Measurements from ENCODE around the gene PDZD4.

Gene PDZD4

GRCh38 chrX:153812220-153812619 lies 18.1 kb downstream of the PDZD4 start:
- Histone ChIP-seq H3K4me2 (ENCODE audit: low read length) (no peak overlapping the region), H3K27ac (no peak overlapping the region), H3K4me1 (no peaks in the 10 kb centered on the region), H3K79me2 (no peaks in the 10 kb centered on the region), H3K4me3 (ENCODE audit: low read depth, low read length) (no peak overlapping the region), H3K9me3 (ENCODE audit: control insufficient read depth, low read length) (no peaks in the 10 kb centered on the region), H3K36me3 (ENCODE audit: control insufficient read depth, insufficient read depth, low read length) (no peaks in the 10 kb centered on the region), H3K27me3 (ENCODE audit: control insufficient read depth, insufficient read depth, low read length) (no peaks in the 10 kb centered on the region), H3K9ac (no peak overlapping the region), H2AFZ (no peak overlapping the region)
- TF ChIP-seq CTCF (IDR thresholded peaks at IDR 0.05) = no peak

- Histone ChIP-seq H3K27ac (no peak overlapping the region), H3K79me2 (no peaks in the 10 kb centered on the region), H2AFZ (no peak overlapping the region), H3K4me1 (no peaks in the 10 kb centered on the region), H3K9ac (no peak overlapping the region), H3K27me3 (ENCODE audit: control insufficient read depth, insufficient read depth, low read length) (no peaks in the 10 kb centered on the region), H3K36me3 (ENCODE audit: control insufficient read depth, insufficient read depth, low read length) (no peaks in the 10 kb centered on the region), H3K9me3 (ENCODE audit: control insufficient read depth, low read length) (no peaks in the 10 kb centered on the region), H3K4me2 (ENCODE audit: low read length) (no peak overlapping the region), H3K4me3 (ENCODE audit: low read depth, low read length) (no peak overlapping the region)
- no peak for TF ChIP-seq CTCF (IDR thresholded peaks at IDR 0.05)
Observed at GRCh38 chrX:153807976-153808375, 22.4 kb downstream of the PDZD4 start.

GRCh38 chrX:153806999-153807575 lies 23.3 kb downstream of the PDZD4 start:
- no peaks in the 10 kb centered on the region for H3K36me3 ChIP-seq (ENCODE audit: control insufficient read depth, insufficient read depth, low read length)
- H3K4me3 ChIP-seq (ENCODE audit: low read depth, low read length) = no peak overlapping the region
- H3K27ac ChIP-seq = no peak overlapping the region
- no peaks in the 10 kb centered on the region for H3K27me3 ChIP-seq (ENCODE audit: control insufficient read depth, insufficient read depth, low read length)
- no peak for TF ChIP-seq CTCF (IDR thresholded peaks at IDR 0.05)
- no peaks in the 10 kb centered on the region for H3K4me1 ChIP-seq
- H3K9ac ChIP-seq = no peak overlapping the region
- H3K4me2 ChIP-seq (ENCODE audit: low read length) = no peak overlapping the region
- H2AFZ ChIP-seq = no peak overlapping the region
- H3K9me3 ChIP-seq (ENCODE audit: control insufficient read depth, low read length) = no peaks in the 10 kb centered on the region
- H3K79me2 ChIP-seq = no peaks in the 10 kb centered on the region

DNA sequence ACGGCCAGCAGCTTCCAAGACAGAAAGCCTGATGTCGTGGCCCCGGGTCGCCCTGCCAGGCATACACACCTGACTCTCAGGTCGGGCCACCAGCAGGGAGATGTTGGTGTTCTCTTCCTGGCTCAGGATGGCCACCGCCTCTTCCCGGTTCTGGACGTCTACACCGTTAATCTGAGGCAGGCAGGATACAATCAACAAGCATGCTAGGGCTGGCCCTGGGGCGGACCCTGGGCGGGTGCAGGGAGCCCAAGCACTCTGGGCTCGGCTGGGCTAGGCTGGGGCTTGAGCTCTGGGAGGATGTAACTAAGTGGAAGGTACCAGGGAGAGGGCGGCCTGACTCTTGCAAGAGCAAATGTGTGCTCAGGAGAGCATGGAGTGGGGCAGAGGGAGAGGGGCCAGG lies 24.9 kb downstream of the PDZD4 start:
- Histone ChIP-seq H3K36me3 (ENCODE audit: control insufficient read depth, insufficient read depth, low read length) (no peaks in the 10 kb centered on the region), H3K9me3 (ENCODE audit: control insufficient read depth, low read length) (no peaks in the 10 kb centered on the region), H3K4me1 (no peaks in the 10 kb centered on the region), H3K27ac (no peak overlapping the region), H3K4me3 (ENCODE audit: low read depth, low read length) (no peak overlapping the region), H2AFZ (no peak overlapping the region), H3K27me3 (ENCODE audit: control insufficient read depth, insufficient read depth, low read length) (no peaks in the 10 kb centered on the region), H3K79me2 (no peaks in the 10 kb centered on the region), H3K9ac (no peak overlapping the region), H3K4me2 (ENCODE audit: low read length) (no peak overlapping the region)
- TF ChIP-seq CTCF (IDR thresholded peaks at IDR 0.05) = no peak

GRCh38 chrX:153804621-153805020 lies 25.7 kb downstream of the PDZD4 start:
- Histone ChIP-seq H3K27me3 (ENCODE audit: control insufficient read depth, insufficient read depth, low read length) (no peaks in the 10 kb centered on the region), H2AFZ (no peak overlapping the region), H3K9me3 (ENCODE audit: control insufficient read depth, low read length) (no peaks in the 10 kb centered on the region), H3K4me2 (ENCODE audit: low read length) (no peak overlapping the region), H3K27ac (no peak overlapping the region), H3K4me1 (no peaks in the 10 kb centered on the region), H3K36me3 (ENCODE audit: control insufficient read depth, insufficient read depth, low read length) (no peaks in the 10 kb centered on the region), H3K4me3 (ENCODE audit: low read depth, low read length) (no peak overlapping the region), H3K79me2 (no peaks in the 10 kb centered on the region), H3K9ac (no peak overlapping the region)
- TF ChIP-seq CTCF (IDR thresholded peaks at IDR 0.05) = no peak
